Hematopoietic multipotent progenitor cell treated with erythropoietin and hydrocortisone succinate and interleukin-3 and kit ligand, for 4 days (in vitro differentiated cells): ENCODE measurements around the gene JADE2.
"Not testable (repeated sequence)": the region's sequence is repeated elsewhere in the genome, so short reads cannot be mapped to it uniquely, and the experiment has no call there.

Experiments
- DNase-seq: peaks from one replicate; pipeline ENCODE4 v3.0.0-alpha.2; 2015

Gene JADE2

GRCh38 chr5:134594336-134594735, 68.9 kb downstream of the JADE2 start:
- no peak for DNase-seq

GRCh38 chr5:134594797-134595457, 69.5 kb downstream of the JADE2 start:
- peak; percentile 22 for DNase-seq

GRCh38 chr5:134595458-134595838, 70.0 kb downstream of the JADE2 start:
- DNase-seq: no peak

- not testable (repeated sequence) for DNase-seq
These were observed 74.3 kb downstream of the JADE2 start for GRCh38 chr5:134599820-134600219.

GRCh38 chr5:134600600-134600999, 75.1 kb downstream of the JADE2 start:
- no peak for DNase-seq

- no peak for DNase-seq
These were observed 77.6 kb downstream of the JADE2 start for GRCh38 chr5:134603059-134603458.

GRCh38 chr5:134604908-134605307, 79.4 kb downstream of the JADE2 start:
- DNase-seq: no peak

GRCh38 chr5:134606726-134607125, 81.3 kb downstream of the JADE2 start:
- no peak for DNase-seq

GRCh38 chr5:134608555-134608954, 83.1 kb downstream of the JADE2 start:
- DNase-seq: no peak

GRCh38 chr5:134609232-134609851, 83.9 kb downstream of the JADE2 start:
- no peak for DNase-seq

GRCh38 chr5:134610725-134611124, 85.3 kb downstream of the JADE2 start:
- no peak for DNase-seq

- DNase-seq: no peak
These were observed 86.0 kb downstream of the JADE2 start for GRCh38 chr5:134611515-134611914.

- no peak for DNase-seq
These were observed 89.1 kb downstream of the JADE2 start for GRCh38 chr5:134614450-134615085.

- DNase-seq: no peak
These were observed 95.2 kb downstream of the JADE2 start for GRCh38 chr5:134620634-134621033.

- DNase-seq: no peak
These were observed 100.1 kb downstream of the JADE2 start for GRCh38 chr5:134625559-134625958.

- peak; percentile 29 for DNase-seq
These were observed 101.0 kb downstream of the JADE2 start for GRCh38 chr5:134626369-134627014.
